Stomach (tissue), 4 donors: ENCODE data around the gene IZUMO2.

Source experiments
- EP300 ChIP-seq: sonication (generic); formaldehyde crosslinking; IDR thresholded peaks from one replicate; pipeline ENCODE4 v1.6.1; 2017; ENCODE audit warnings: antibody characterized with exemption
- POLR2A ChIP-seq, 4 donors: fragments of 450-650 bp; IDR thresholded peaks; one replicate each; pipeline ENCODE4 v1.6.1; 2016; ENCODE audit warnings: antibody characterized with exemption in 4 of 4, control low read depth in 2 of 4, mild to moderate bottlenecking in 1 of 4, moderate library complexity in 1 of 4
- POLR2AphosphoS5 ChIP-seq, 3 donors: sonication (generic); formaldehyde crosslinking; IDR thresholded peaks; one replicate each; pipeline ENCODE4 v1.6.1; 2016; ENCODE audit warnings: antibody characterized with exemption in 3 of 3
- TF ChIP-seq, protein P1 (sequence below), 7 experiments: fragments of 450-650 bp in 4 of 7; fragments of 200-600 bp in 3 of 7; sonication (generic) in 3 of 7; IDR thresholded peaks; one replicate each; pipeline ENCODE4 v1.5.1; 2016 to 2019; ENCODE audit warnings: antibody characterized with exemption in 7 of 7, control low read depth in 2 of 7, mild to moderate bottlenecking in 1 of 7

DNA sequence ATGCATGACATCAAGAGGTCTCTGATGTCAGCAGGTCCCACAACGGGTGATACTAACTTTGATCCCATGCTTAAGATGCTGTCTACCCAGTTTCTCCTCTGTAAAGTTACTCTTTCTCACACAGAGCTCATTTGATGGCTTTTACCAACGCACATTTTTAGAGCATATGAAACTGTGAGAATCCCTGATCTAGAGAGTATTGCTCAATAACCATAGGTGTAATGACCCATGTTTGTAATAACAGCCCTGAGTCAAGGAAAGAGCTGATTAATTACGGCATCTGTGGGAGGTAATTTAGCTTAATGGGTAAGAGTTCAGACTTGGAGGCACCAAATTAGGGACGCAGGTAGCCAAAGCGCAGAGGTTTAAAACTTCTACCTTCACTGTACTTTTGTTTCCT is 18.0 kb upstream of the IZUMO2 start:
- no peak for TF ChIP-seq EP300
- no peak for TF ChIP-seq POLR2AphosphoS5 (IDR thresholded peaks at IDR 0.05)
- TF ChIP-seq, protein P1, sequence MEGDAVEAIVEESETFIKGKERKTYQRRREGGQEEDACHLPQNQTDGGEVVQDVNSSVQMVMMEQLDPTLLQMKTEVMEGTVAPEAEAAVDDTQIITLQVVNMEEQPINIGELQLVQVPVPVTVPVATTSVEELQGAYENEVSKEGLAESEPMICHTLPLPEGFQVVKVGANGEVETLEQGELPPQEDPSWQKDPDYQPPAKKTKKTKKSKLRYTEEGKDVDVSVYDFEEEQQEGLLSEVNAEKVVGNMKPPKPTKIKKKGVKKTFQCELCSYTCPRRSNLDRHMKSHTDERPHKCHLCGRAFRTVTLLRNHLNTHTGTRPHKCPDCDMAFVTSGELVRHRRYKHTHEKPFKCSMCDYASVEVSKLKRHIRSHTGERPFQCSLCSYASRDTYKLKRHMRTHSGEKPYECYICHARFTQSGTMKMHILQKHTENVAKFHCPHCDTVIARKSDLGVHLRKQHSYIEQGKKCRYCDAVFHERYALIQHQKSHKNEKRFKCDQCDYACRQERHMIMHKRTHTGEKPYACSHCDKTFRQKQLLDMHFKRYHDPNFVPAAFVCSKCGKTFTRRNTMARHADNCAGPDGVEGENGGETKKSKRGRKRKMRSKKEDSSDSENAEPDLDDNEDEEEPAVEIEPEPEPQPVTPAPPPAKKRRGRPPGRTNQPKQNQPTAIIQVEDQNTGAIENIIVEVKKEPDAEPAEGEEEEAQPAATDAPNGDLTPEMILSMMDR (IDR thresholded peaks at IDR 0.05) = no peak
- no peak for TF ChIP-seq POLR2A (IDR thresholded peaks at IDR 0.05)
